ENCODE data around the gene TMEM214. TPM values are rescaled to one million over a fixed set of nuclear protein-coding genes. Genes with fewer than 3 reads are reported as not detected.

TMEM214 gene
- polyA plus RNA-seq, 10 donors = 60.1 to 89.9 (median 68.5) TPM

GRCh38 chr2:27009083-27009482, 23.7 kb upstream of the TMEM214 start:
- no peak for DNase-seq

GRCh38 chr2:27009716-27010115, 23.0 kb upstream of the TMEM214 start:
- no peak for DNase-seq

- DNase-seq = no peak
Observed at GRCh38 chr2:27010139-27010538, 22.6 kb upstream of the TMEM214 start.

- DNase-seq = no peak
Observed at GRCh38 chr2:27013738-27014137, 19.0 kb upstream of the TMEM214 start.

- DNase-seq = no peak
Observed at GRCh38 chr2:27014771-27015433, 17.9 kb upstream of the TMEM214 start.

GRCh38 chr2:27016801-27017325, 15.9 kb upstream of the TMEM214 start:
- peak; percentile 45 to 64 (median 53) for DNase-seq

- no peak for DNase-seq
Observed at GRCh38 chr2:27018142-27018541, 14.6 kb upstream of the TMEM214 start.

- no peak for DNase-seq
Observed at GRCh38 chr2:27019459-27019858, 13.3 kb upstream of the TMEM214 start.

GRCh38 chr2:27019931-27020855, 12.6 kb upstream of the TMEM214 start:
- peak in 2 of 3 donors; percentile 42 to 60 for DNase-seq

- no peak for DNase-seq
Observed at GRCh38 chr2:27021253-27022049, 11.3 kb upstream of the TMEM214 start.

- no peak for DNase-seq
Observed at GRCh38 chr2:27023740-27024139, 9.0 kb upstream of the TMEM214 start.

- DNase-seq = no peak
Observed at GRCh38 chr2:27024188-27024587, 8.6 kb upstream of the TMEM214 start.

GRCh38 chr2:27024812-27025211, 8.0 kb upstream of the TMEM214 start:
- DNase-seq = no peak

GRCh38 chr2:27025281-27025800, 7.4 kb upstream of the TMEM214 start:
- no peak for DNase-seq

- no peak for DNase-seq
Observed at GRCh38 chr2:27025861-27026851, 6.6 kb upstream of the TMEM214 start.

- DNase-seq = peak in 1 of 3 donors; percentile 25
Observed at GRCh38 chr2:27027211-27027651, 5.5 kb upstream of the TMEM214 start.

- DNase-seq = no peak
Observed at GRCh38 chr2:27029051-27029450, 3.7 kb upstream of the TMEM214 start.

- no peak for DNase-seq
Observed at GRCh38 chr2:27033253-27033852, 588 bp downstream of the TMEM214 start.

- no peak for DNase-seq
Observed at GRCh38 chr2:27038012-27038411, 5.2 kb downstream of the TMEM214 start.
